H1 (cell line): ENCODE measurements around the gene LHFPL2. TPM values are rescaled to one million over a fixed set of nuclear protein-coding genes. Genes with fewer than 3 reads are reported as not detected.
A peak's percentile ranks its signal among the peaks of the same experiment; 100 is the strongest.

Experiments
- RAD21 ChIP-seq, 2 experiments: IDR thresholded peaks in 1 of 2; conservative IDR thresholded peaks in 1 of 2; 2 replicates each; pipeline ENCODE4 v1.6.1; 2011; ENCODE audit warnings: low read depth in 2 of 2, low read length in 2 of 2, improper control_type of control experiment in 1 of 2, inconsistent platforms in 1 of 2, mild to moderate bottlenecking in 1 of 2, moderate library complexity in 1 of 2
- polyA plus RNA-seq, 7 experiments: library from polyadenylated mRNA; depleted of rRNA in 3 of 7; stranded (reverse) in 5 of 7; unstranded in 2 of 7; fragments of >200 nt in 5 of 7; fragments of 200-250 nt in 2 of 7; gene quantifications; 1 replicate in 5 of 7; 2 replicates in 1 of 7; 4 replicates in 1 of 7; pipeline versions ENCODE4 v1.2.1 to v1.2.3, GENCODE V29; 2011 to 2013; ENCODE audit warnings: missing spikeins in 2 of 7, mixed read lengths in 2 of 7
- total RNA-seq: library from RNA; stranded (reverse); fragmentation: NEBNext Ultra II Directional; extraction: Animal tissue kit (Norgen Biotek cat#: 25700); gene quantifications from 2 replicates; pipeline ENCODE4 v1.2.1, GENCODE V29; 2021

Gene LHFPL2
- total and polyA plus RNA-seq, 2 of the 8 experiments (the other 6 are each of a cell fraction or from before 2014, with no cell fraction given): 9.6 to 43.0 TPM

GRCh38 chr5:78509884-78510769, 138.4 kb downstream of the LHFPL2 start (continued):
- TF ChIP-seq RAD21 (IDR thresholded peaks at IDR 0.05 in 1 of 2, conservative IDR thresholded peaks at IDR 0.05 in 1 of 2; ENCODE audit: low read depth in 2 of 2, low read length in 2 of 2): peak in 1 of 2 experiments; percentile 16; a peak in 1 of 4 replicates
